ENCODE data around the gene MMP17.

Gene MMP17

GRCh38 chr12:131844656-131845055 is 16.5 kb downstream of the MMP17 start:
- DNase-seq (ENCODE audit: low spot score): no peak

GRCh38 chr12:131845121-131845520 is 16.9 kb downstream of the MMP17 start:
- DNase-seq (ENCODE audit: low spot score): no peak

More at GRCh38 chr12:131844656-131845055, 16.5 kb downstream of the MMP17 start:
- no peak for TF ChIP-seq CTCF (IDR thresholded peaks at IDR 0.05; ENCODE audit: extremely low read depth, missing control alignments)

GRCh38 chr12:131847456-131847855 is 19.3 kb downstream of the MMP17 start:
- TF ChIP-seq CTCF (IDR thresholded peaks at IDR 0.05; ENCODE audit: extremely low read depth, missing control alignments): no peak
- no peak for DNase-seq (ENCODE audit: low spot score)

More at GRCh38 chr12:131845121-131845520, 16.9 kb downstream of the MMP17 start:
- TF ChIP-seq CTCF (IDR thresholded peaks at IDR 0.05; ENCODE audit: extremely low read depth, missing control alignments): no peak

GRCh38 chr12:131848753-131849152 is 20.6 kb downstream of the MMP17 start:
- DNase-seq (ENCODE audit: low spot score): no peak
- TF ChIP-seq CTCF (IDR thresholded peaks at IDR 0.05; ENCODE audit: extremely low read depth, missing control alignments): no peak

- TF ChIP-seq CTCF (IDR thresholded peaks at IDR 0.05; ENCODE audit: extremely low read depth, missing control alignments): no peak
- DNase-seq (ENCODE audit: low spot score): no peak
These were observed 21.7 kb downstream of the MMP17 start for GRCh38 chr12:131849700-131850553.

- no peak for DNase-seq (ENCODE audit: low spot score)
- no peak for TF ChIP-seq CTCF (IDR thresholded peaks at IDR 0.05; ENCODE audit: extremely low read depth, missing control alignments)
These were observed 22.8 kb downstream of the MMP17 start for GRCh38 chr12:131850856-131851559.
